ENCODE measurements around the gene CDCA8.

CDCA8 gene

GRCh38 chr1:37692078-37692833 is at the start of gene CDCA8:
CDCA8 (plus strand) TSS chr1:37692516; CDS start chr1:37692691, 175 bp downstream.
- Histone ChIP-seq H3K9me3 (ENCODE audit: control insufficient read depth, insufficient read depth, low read depth, low read length) (no peaks in the 10 kb centered on the region), H3K4me3 (ENCODE audit: low read depth, low read length) (peak within 1 kb of the TSS; percentile 92), H3K36me3 (ENCODE audit: control insufficient read depth, insufficient read depth, low read length) (peaks cover 40% of the 10 kb centered on the region), H3K27ac (ENCODE audit: low read depth, low read length) (peak within 1 kb of the TSS; percentile 37; the same call in 1 of the 2 replicates), H3K4me1 (ENCODE audit: control insufficient read depth, insufficient read depth, low read length) (peaks cover 11% of the 10 kb centered on the region), H3K27me3 (ENCODE audit: control insufficient read depth, insufficient read depth, low read length) (no peaks in the 10 kb centered on the region; the same call in 1 of the 2 replicates), H3K9ac (ENCODE audit: low read length) (peak within 1 kb of the TSS; percentile 92)

GRCh38 chr1:37647281-37647680 is 45.0 kb upstream of the CDCA8 start:
- Histone ChIP-seq H3K27me3 (ENCODE audit: control insufficient read depth, insufficient read depth, low read length) (peaks cover 29% of the 10 kb centered on the region), H3K4me3 (ENCODE audit: low read depth, low read length) (no peak overlapping the region), H3K4me1 (ENCODE audit: control insufficient read depth, insufficient read depth, low read length) (no peaks in the 10 kb centered on the region), H3K9me3 (ENCODE audit: control insufficient read depth, insufficient read depth, low read depth, low read length) (no peaks in the 10 kb centered on the region), H3K36me3 (ENCODE audit: control insufficient read depth, insufficient read depth, low read length) (no peaks in the 10 kb centered on the region), H3K27ac (ENCODE audit: low read depth, low read length) (no peak overlapping the region), H3K9ac (ENCODE audit: low read length) (no peak overlapping the region)

GRCh38 chr1:37650173-37650572 is 42.1 kb upstream of the CDCA8 start:
- Histone ChIP-seq H3K4me1 (ENCODE audit: control insufficient read depth, insufficient read depth, low read length) (no peaks in the 10 kb centered on the region), H3K9me3 (ENCODE audit: control insufficient read depth, insufficient read depth, low read depth, low read length) (no peaks in the 10 kb centered on the region), H3K4me3 (ENCODE audit: low read depth, low read length) (no peak overlapping the region), H3K27me3 (ENCODE audit: control insufficient read depth, insufficient read depth, low read length) (peaks cover 10% of the 10 kb centered on the region; the same call in 1 of the 2 replicates), H3K9ac (ENCODE audit: low read length) (no peak overlapping the region), H3K36me3 (ENCODE audit: control insufficient read depth, insufficient read depth, low read length) (no peaks in the 10 kb centered on the region), H3K27ac (ENCODE audit: low read depth, low read length) (no peak overlapping the region)

GRCh38 chr1:37650721-37651120 is 41.6 kb upstream of the CDCA8 start:
- Histone ChIP-seq H3K36me3 (ENCODE audit: control insufficient read depth, insufficient read depth, low read length) (no peaks in the 10 kb centered on the region), H3K27ac (ENCODE audit: low read depth, low read length) (no peak overlapping the region), H3K9me3 (ENCODE audit: control insufficient read depth, insufficient read depth, low read depth, low read length) (no peaks in the 10 kb centered on the region), H3K27me3 (ENCODE audit: control insufficient read depth, insufficient read depth, low read length) (peaks cover 14% of the 10 kb centered on the region; the same call in 1 of the 2 replicates), H3K4me1 (ENCODE audit: control insufficient read depth, insufficient read depth, low read length) (no peaks in the 10 kb centered on the region), H3K4me3 (ENCODE audit: low read depth, low read length) (no peak overlapping the region), H3K9ac (ENCODE audit: low read length) (no peak overlapping the region)

GRCh38 chr1:37651803-37652202 is 40.5 kb upstream of the CDCA8 start:
- no peaks in the 10 kb centered on the region for H3K9me3 ChIP-seq (ENCODE audit: control insufficient read depth, insufficient read depth, low read depth, low read length)
- peaks cover 9% of the 10 kb centered on the region; the same call in 1 of the 2 replicates for H3K27me3 ChIP-seq (ENCODE audit: control insufficient read depth, insufficient read depth, low read length)
- no peak overlapping the region for H3K27ac ChIP-seq (ENCODE audit: low read depth, low read length)
- H3K4me3 ChIP-seq (ENCODE audit: low read depth, low read length) = no peak overlapping the region
- no peaks in the 10 kb centered on the region for H3K36me3 ChIP-seq (ENCODE audit: control insufficient read depth, insufficient read depth, low read length)
- H3K4me1 ChIP-seq (ENCODE audit: control insufficient read depth, insufficient read depth, low read length) = no peaks in the 10 kb centered on the region
- no peak overlapping the region for H3K9ac ChIP-seq (ENCODE audit: low read length)

- no peaks in the 10 kb centered on the region for H3K36me3 ChIP-seq (ENCODE audit: control insufficient read depth, insufficient read depth, low read length)
- H3K27me3 ChIP-seq (ENCODE audit: control insufficient read depth, insufficient read depth, low read length) = peaks cover 9% of the 10 kb centered on the region; the same call in 1 of the 2 replicates
- no peaks in the 10 kb centered on the region for H3K4me1 ChIP-seq (ENCODE audit: control insufficient read depth, insufficient read depth, low read length)
- H3K27ac ChIP-seq (ENCODE audit: low read depth, low read length) = no peak overlapping the region
- no peaks in the 10 kb centered on the region for H3K9me3 ChIP-seq (ENCODE audit: control insufficient read depth, insufficient read depth, low read depth, low read length)
- H3K4me3 ChIP-seq (ENCODE audit: low read depth, low read length) = no peak overlapping the region
- no peak overlapping the region for H3K9ac ChIP-seq (ENCODE audit: low read length)
Measured at GRCh38 chr1:37652976-37653375, 39.3 kb upstream of the CDCA8 start.

- H3K36me3 ChIP-seq (ENCODE audit: control insufficient read depth, insufficient read depth, low read length) = no peaks in the 10 kb centered on the region
- no peak overlapping the region for H3K4me3 ChIP-seq (ENCODE audit: low read depth, low read length)
- H3K4me1 ChIP-seq (ENCODE audit: control insufficient read depth, insufficient read depth, low read length) = no peaks in the 10 kb centered on the region
- H3K27me3 ChIP-seq (ENCODE audit: control insufficient read depth, insufficient read depth, low read length) = peaks cover 9% of the 10 kb centered on the region; the same call in 1 of the 2 replicates
- H3K9ac ChIP-seq (ENCODE audit: low read length) = no peak overlapping the region
- no peaks in the 10 kb centered on the region for H3K9me3 ChIP-seq (ENCODE audit: control insufficient read depth, insufficient read depth, low read depth, low read length)
- no peak overlapping the region for H3K27ac ChIP-seq (ENCODE audit: low read depth, low read length)
Measured at GRCh38 chr1:37653906-37654305, 38.4 kb upstream of the CDCA8 start.

- H3K36me3 ChIP-seq (ENCODE audit: control insufficient read depth, insufficient read depth, low read length) = no peaks in the 10 kb centered on the region
- no peak overlapping the region for H3K27ac ChIP-seq (ENCODE audit: low read depth, low read length)
- peaks cover 14% of the 10 kb centered on the region; the same call in 1 of the 2 replicates for H3K27me3 ChIP-seq (ENCODE audit: control insufficient read depth, insufficient read depth, low read length)
- no peaks in the 10 kb centered on the region for H3K9me3 ChIP-seq (ENCODE audit: control insufficient read depth, insufficient read depth, low read depth, low read length)
- H3K4me3 ChIP-seq (ENCODE audit: low read depth, low read length) = no peak overlapping the region
- H3K4me1 ChIP-seq (ENCODE audit: control insufficient read depth, insufficient read depth, low read length) = peaks cover 3% of the 10 kb centered on the region; the same call in 1 of the 2 replicates
- no peak overlapping the region for H3K9ac ChIP-seq (ENCODE audit: low read length)
Measured at GRCh38 chr1:37655274-37655673, 37.0 kb upstream of the CDCA8 start.

- H3K27me3 ChIP-seq (ENCODE audit: control insufficient read depth, insufficient read depth, low read length) = peaks cover 18% of the 10 kb centered on the region; the same call in 1 of the 2 replicates
- no peaks in the 10 kb centered on the region for H3K36me3 ChIP-seq (ENCODE audit: control insufficient read depth, insufficient read depth, low read length)
- H3K27ac ChIP-seq (ENCODE audit: low read depth, low read length) = no peak overlapping the region
- no peaks in the 10 kb centered on the region for H3K9me3 ChIP-seq (ENCODE audit: control insufficient read depth, insufficient read depth, low read depth, low read length)
- H3K9ac ChIP-seq (ENCODE audit: low read length) = no peak overlapping the region
- no peak overlapping the region for H3K4me3 ChIP-seq (ENCODE audit: low read depth, low read length)
- H3K4me1 ChIP-seq (ENCODE audit: control insufficient read depth, insufficient read depth, low read length) = peaks cover 10% of the 10 kb centered on the region
Measured at GRCh38 chr1:37656026-37656425, 36.3 kb upstream of the CDCA8 start.

- Histone ChIP-seq H3K9ac (ENCODE audit: low read length) (no peak overlapping the region), H3K4me1 (ENCODE audit: control insufficient read depth, insufficient read depth, low read length) (peaks cover 13% of the 10 kb centered on the region), H3K9me3 (ENCODE audit: control insufficient read depth, insufficient read depth, low read depth, low read length) (no peaks in the 10 kb centered on the region), H3K27ac (ENCODE audit: low read depth, low read length) (no peak overlapping the region), H3K4me3 (ENCODE audit: low read depth, low read length) (no peak overlapping the region), H3K36me3 (ENCODE audit: control insufficient read depth, insufficient read depth, low read length) (no peaks in the 10 kb centered on the region), H3K27me3 (ENCODE audit: control insufficient read depth, insufficient read depth, low read length) (peaks cover 22% of the 10 kb centered on the region; the same call in 1 of the 2 replicates)
Measured at GRCh38 chr1:37656881-37657280, 35.4 kb upstream of the CDCA8 start.

GRCh38 chr1:37657620-37658412 is 34.5 kb upstream of the CDCA8 start:
- Histone ChIP-seq H3K27me3 (ENCODE audit: control insufficient read depth, insufficient read depth, low read length) (peaks cover 25% of the 10 kb centered on the region; the same call in 1 of the 2 replicates), H3K4me3 (ENCODE audit: low read depth, low read length) (no peak overlapping the region), H3K9me3 (ENCODE audit: control insufficient read depth, insufficient read depth, low read depth, low read length) (no peaks in the 10 kb centered on the region), H3K4me1 (ENCODE audit: control insufficient read depth, insufficient read depth, low read length) (peaks cover 13% of the 10 kb centered on the region), H3K36me3 (ENCODE audit: control insufficient read depth, insufficient read depth, low read length) (no peaks in the 10 kb centered on the region), H3K27ac (ENCODE audit: low read depth, low read length) (no peak overlapping the region), H3K9ac (ENCODE audit: low read length) (no peak overlapping the region)

Data from HUES6 (cell line).